SU-DHL-6 (cell line): ENCODE data around the gene SRPK2.
"Not testable (repeated sequence)": the region's sequence is repeated elsewhere in the genome, so short reads cannot be mapped to it uniquely, and the experiment has no call there.

Experiments used
- H2AFZ ChIP-seq: fragments of 200-600 bp; sonication (generic); 2 replicates; pipeline ENCODE4 v1.6.1; 2014; ENCODE audit warnings: low read depth, mild to moderate bottlenecking, moderate library complexity, mixed read lengths, antibody characterized with exemption, low read length; ENCODE audit not compliant: severe bottlenecking
- H3F3A ChIP-seq: fragments of 200-600 bp; shearing (Covaris generic); 2 replicates; pipeline ENCODE4 v1.6.0; 2016; ENCODE audit warnings: antibody characterized with exemption, mild to moderate bottlenecking; ENCODE audit not compliant: insufficient read depth
- H3K27ac ChIP-seq: fragments of 200-600 bp; sonication (generic); 2 replicates; pipeline ENCODE4 v1.5.1; 2016; ENCODE audit warnings: low read depth, mild to moderate bottlenecking, low read length, moderate library complexity, mixed read lengths
- H3K27me3 ChIP-seq: fragments of 200-600 bp; sonication (generic), shearing (Covaris generic); 2 replicates; pipeline ENCODE4 v1.6.0; 2014; ENCODE audit warnings: mild to moderate bottlenecking, low read length
- H3K36me3 ChIP-seq: fragments of 200-600 bp; sonication (generic); 2 replicates; pipeline ENCODE4 v1.6.1; 2014; ENCODE audit warnings: mild to moderate bottlenecking, low read length, mixed read lengths
- H3K4me2 ChIP-seq: fragments of 300-600, 200-600 bp; shearing (Covaris generic), sonication (generic); 2 replicates; pipeline ENCODE4 v1.6.0; 2014; ENCODE audit warnings: low read length, low read depth, mild to moderate bottlenecking; ENCODE audit not compliant: poor library complexity, severe bottlenecking
- H3K4me3 ChIP-seq: fragments of 200-600 bp; sonication (generic); 2 replicates; pipeline ENCODE4 v1.5.1; 2014; ENCODE audit warnings: antibody characterized with exemption, low read length, mild to moderate bottlenecking, mixed read lengths; ENCODE audit not compliant: insufficient read depth, poor library complexity, severe bottlenecking
- H3K79me2 ChIP-seq: fragments of 200-600 bp; sonication (generic); 2 replicates; pipeline ENCODE4 v1.6.1; 2014; ENCODE audit warnings: mild to moderate bottlenecking, low read length, moderate library complexity; ENCODE audit not compliant: insufficient read depth
- H3K9ac ChIP-seq: fragments of 200-600 bp; sonication (generic); 2 replicates; pipeline ENCODE4 v1.7.0; 2014; ENCODE audit warnings: mild to moderate bottlenecking, low read length
- H3K9me2 ChIP-seq: fragments of 200-600 bp; sonication (generic); replicated peaks from 2 replicates; pipeline ENCODE4 v1.6.1; 2014; ENCODE audit warnings: low read length; ENCODE audit not compliant: insufficient read depth
- H3K9me3 ChIP-seq: fragments of 200-600 bp; sonication (generic); 2 replicates; pipeline ENCODE4 v1.6.1; 2014; ENCODE audit warnings: low read length, mixed read lengths; ENCODE audit not compliant: insufficient read depth
- H4K20me1 ChIP-seq: fragments of 200-600 bp; sonication (generic); 2 replicates; pipeline ENCODE4 v1.6.1; 2014; ENCODE audit warnings: low read depth, mild to moderate bottlenecking, antibody characterized with exemption, low read length, moderate library complexity, mixed read lengths
- CTCF ChIP-seq: fragments of 200-600 bp; sonication (generic); IDR thresholded peaks from one replicate; pipeline ENCODE4 v1.5.1; 2017; ENCODE audit warnings: antibody characterized with exemption, mild to moderate bottlenecking, low read length, moderate library complexity; ENCODE audit not compliant: insufficient read depth, poor library complexity, severe bottlenecking
- EZH2phosphoT487 ChIP-seq: fragments of 200-600 bp; sonication (generic), shearing (Covaris generic); conservative IDR thresholded peaks from 2 replicates; pipeline ENCODE4 v1.6.1; 2018; ENCODE audit warnings: mild to moderate bottlenecking, antibody characterized with exemption, low read length, moderate library complexity, mixed read lengths

The SRPK2 gene

GRCh38 chr7:105337529-105337928, 51.2 kb downstream of the SRPK2 start:
- Histone ChIP-seq H2AFZ (no peak overlapping the region), H4K20me1 (peaks cover 3% of the 10 kb centered on the region; the same call in 1 of the 2 replicates), H3K4me2 (no peak overlapping the region), H3K4me3 (no peak overlapping the region), H3K9me2 (no peaks in the 10 kb centered on the region), H3K27me3 (no peaks in the 10 kb centered on the region), H3K27ac (no peak overlapping the region), H3K79me2 (peaks cover 2% of the 10 kb centered on the region; the same call in 1 of the 2 replicates), H3F3A (0 out of 2 replicates have a peak, but pooled peaks cover 4% of the 10 kb centered on the region), H3K9me3 (no peaks in the 10 kb centered on the region), H3K36me3 (no peaks in the 10 kb centered on the region), H3K9ac (no peak overlapping the region)
- no peak for TF ChIP-seq EZH2phosphoT487
- no peak for TF ChIP-seq CTCF

- no peaks in the 10 kb centered on the region for H3K36me3 ChIP-seq
- no peak overlapping the region for H3K4me3 ChIP-seq
- no peaks in the 10 kb centered on the region for H3K27me3 ChIP-seq
- no peaks in the 10 kb centered on the region for H3K9me2 ChIP-seq
- no peak overlapping the region for H3K27ac ChIP-seq
- no peak overlapping the region for H2AFZ ChIP-seq
- H3K79me2 ChIP-seq: peaks cover 3% of the 10 kb centered on the region; the same call in 1 of the 2 replicates
- TF ChIP-seq EZH2phosphoT487 (no peak), CTCF (peak; percentile 28)
- H3K9ac ChIP-seq: no peak overlapping the region
- 0 out of 2 replicates have a peak, but pooled peaks cover 4% of the 10 kb centered on the region for H3F3A ChIP-seq
- no peaks in the 10 kb centered on the region for H3K9me3 ChIP-seq
- H3K4me2 ChIP-seq: no peak overlapping the region
- H4K20me1 ChIP-seq: peaks cover 6% of the 10 kb centered on the region; the same call in 1 of the 2 replicates
Observed at GRCh38 chr7:105336009-105336408, 52.7 kb downstream of the SRPK2 start.

GRCh38 chr7:105332661-105333060, 56.1 kb downstream of the SRPK2 start:
- H3K79me2 ChIP-seq, H3K27me3 ChIP-seq, H3F3A ChIP-seq, H3K4me2 ChIP-seq, H3K36me3 ChIP-seq, H3K9ac ChIP-seq, H3K9me2 ChIP-seq, H2AFZ ChIP-seq, H3K27ac ChIP-seq, H4K20me1 ChIP-seq, H3K4me3 ChIP-seq, H3K9me3 ChIP-seq: not testable (repeated sequence)

- H3K4me2 ChIP-seq: no peak overlapping the region
- H3K4me3 ChIP-seq: no peak overlapping the region
Observed at GRCh38 chr7:105330526-105330925, 58.2 kb downstream of the SRPK2 start.

More at GRCh38 chr7:105330526-105330925, 58.2 kb downstream of the SRPK2 start:
- Histone ChIP-seq H3K79me2 (peaks cover 12% of the 10 kb centered on the region; the same call in 1 of the 2 replicates), H3K9me3 (no peaks in the 10 kb centered on the region), H3K9me2 (no peaks in the 10 kb centered on the region), H3K27ac (no peak overlapping the region), H3K36me3 (no peaks in the 10 kb centered on the region), H2AFZ (no peak overlapping the region), H4K20me1 (peaks cover 3% of the 10 kb centered on the region; the same call in 1 of the 2 replicates), H3K27me3 (no peaks in the 10 kb centered on the region), H3K9ac (no peak overlapping the region), H3F3A (no peaks in the 10 kb centered on the region)
- TF ChIP-seq CTCF (no peak), EZH2phosphoT487 (no peak)
